GM13977 (cell line): ENCODE results near the gene PDK3.

Experiments used
- DNase-seq: peaks from one replicate; pipeline ENCODE4 v3.0.0; 2012; ENCODE audit warnings: low spot score
- CTCF ChIP-seq: IDR thresholded peaks from 2 replicates; pipeline ENCODE4 v1.5.1; 2012; ENCODE audit warnings: mild to moderate bottlenecking, control low read depth; ENCODE audit not compliant: insufficient read depth; ENCODE audit errors: extremely low read depth, missing control alignments
- in situ Hi-C: fragments of 300-500 bp; cut with MboI; formaldehyde crosslinking; loops from one replicate; pipeline ENCODE4 v1.12.0; 2022; ENCODE audit warnings: low sequenced_read_pairs, low pct_unique_long_range_greater_than_20kb, mixed read lengths, inconsistent platforms; ENCODE audit not compliant: unreplicated experiment

The PDK3 gene

GRCh38 chrX:24495700-24496099 lies 30.6 kb downstream of the PDK3 start:
- in situ Hi-C loops: no loop called here
- TF ChIP-seq CTCF: no peak
- no peak for DNase-seq

GRCh38 chrX:24498181-24498580 lies 33.1 kb downstream of the PDK3 start:
- no peak for DNase-seq
- in situ Hi-C loops: no loop called here
- TF ChIP-seq CTCF: peak; percentile 20

DNA sequence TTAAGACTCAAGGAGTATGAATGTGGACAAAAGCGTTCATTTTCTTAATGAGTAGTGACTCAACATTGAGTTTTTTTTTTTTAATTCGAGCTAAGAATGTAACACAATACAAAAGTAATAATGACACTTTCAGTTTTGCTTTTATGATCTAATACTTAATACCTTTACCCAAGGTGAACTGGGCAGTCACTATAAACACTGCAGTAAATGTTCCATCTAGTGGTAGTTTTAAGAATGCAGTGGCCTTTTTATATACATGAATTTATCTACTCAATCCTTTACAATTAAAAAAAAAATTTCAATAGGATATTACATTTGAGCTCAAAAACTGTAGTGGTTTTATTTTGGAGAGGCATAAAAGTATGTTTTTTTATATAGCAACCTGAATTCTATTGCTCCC lies 33.9 kb downstream of the PDK3 start:
- in situ Hi-C loops: no loop called here
- peak; percentile 28 for DNase-seq
- TF ChIP-seq CTCF: peak; percentile 44

DNA sequence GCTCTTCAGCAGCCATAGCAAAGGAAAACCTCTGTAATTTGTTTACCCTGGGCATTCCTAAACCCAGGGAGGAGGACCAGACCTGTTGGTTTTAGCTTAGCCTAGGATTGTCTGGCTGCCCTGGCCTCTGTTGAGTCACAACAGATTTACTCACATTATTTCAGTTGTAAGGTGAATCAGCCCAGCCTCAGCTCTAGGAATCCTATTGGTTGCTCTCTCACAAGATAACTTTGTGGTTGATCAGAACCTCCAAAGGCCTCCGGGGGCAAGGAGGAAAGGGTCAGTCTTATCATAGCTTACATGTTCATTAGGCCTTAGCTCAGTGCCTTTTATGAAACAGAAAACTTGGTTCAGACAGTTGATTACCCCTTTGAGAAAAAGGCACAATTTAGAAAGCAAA lies 41.0 kb downstream of the PDK3 start:
- in situ Hi-C loops: no loop called here
- no peak for TF ChIP-seq CTCF
- peak; percentile 14 for DNase-seq

GRCh38 chrX:24508375-24508774 lies 43.3 kb downstream of the PDK3 start:
- DNase-seq: no peak
- no peak for TF ChIP-seq CTCF
- in situ Hi-C loops: no loop called here

GRCh38 chrX:24513416-24513815 lies 48.3 kb downstream of the PDK3 start:
- TF ChIP-seq CTCF: no peak
- peak; percentile 45 for DNase-seq
- in situ Hi-C loops: no loop called here

- no peak for TF ChIP-seq CTCF
- DNase-seq: no peak
- in situ Hi-C loops: no loop called here
Measured at GRCh38 chrX:24515447-24515846, 50.4 kb downstream of the PDK3 start.
